GM10248 (cell line): Measurements from ENCODE around the gene LPAR3.
A peak's percentile ranks its signal among the peaks of the same experiment; 100 is the strongest.

Experiments used
- CTCF ChIA-PET: fragments of 300-600 bp; sonication (Branson Sonifier 250); formaldehyde crosslinking; extraction: SDS; loops from one replicate; lab custom pipeline; 2021; ENCODE audit warnings: antibody characterized with exemption; lab: Yijun Ruan, JAX
- POLR2A ChIA-PET: fragments of 350-650 bp; sonication (Branson Sonifier 250); formaldehyde crosslinking; extraction: SDS; loops from one replicate; lab custom pipeline; 2020; ENCODE audit warnings: antibody characterized with exemption; lab: Yijun Ruan, JAX
- DNase-seq: peaks from one replicate; pipeline ENCODE4 v3.0.0; 2012; ENCODE audit errors: extremely low spot score
- CTCF ChIP-seq: IDR thresholded peaks from 2 replicates; pipeline ENCODE4 v1.5.1; 2012; ENCODE audit warnings: mild to moderate bottlenecking, low read depth; ENCODE audit errors: extremely low read depth, missing control alignments, control extremely low read depth

Gene LPAR3

GRCh38 chr1:84892705-84893618, at the start of gene LPAR3:
TSS of gene LPAR3 (minus strand) at chr1:84893206. CDS start at chr1:84866120, 27,086 bp downstream.
- DNase-seq = no peak

GRCh38 chr1:84941843-84942242, 48.8 kb upstream of the LPAR3 start:
- POLR2A ChIA-PET = no interaction called here
- CTCF ChIA-PET = interaction anchor here (1.0 to 9.7 kb wide), 6 partner anchors 11 to 318 kb away, joined by 3 to 187 read pairs (median 35); partner anchors contain the start of gene C1orf52
- DNase-seq = no peak
- TF ChIP-seq CTCF = no peak

More at GRCh38 chr1:84892705-84893618, at the start of gene LPAR3:
- CTCF ChIA-PET = no interaction called here
- TF ChIP-seq CTCF = no peak
- POLR2A ChIA-PET = no interaction called here

- ChIA-PET CTCF (interaction anchor here (1.1 to 1.4 kb wide), 2 partner anchors 87 to 150 kb away, joined by 3 read pairs; no protein-coding TSS in a partner anchor), POLR2A (no interaction called here)
- no peak for DNase-seq
- TF ChIP-seq CTCF = no peak
These were observed 47.5 kb upstream of the LPAR3 start for GRCh38 chr1:84940481-84940880.

GRCh38 chr1:84939761-84940160, 46.8 kb upstream of the LPAR3 start:
- CTCF ChIA-PET = interaction anchor here (1.4 to 2.4 kb wide), 3 partner anchors 9 to 158 kb away, joined by 3 to 5 read pairs (median 4); no protein-coding TSS in a partner anchor
- POLR2A ChIA-PET = no interaction called here
- DNase-seq = no peak
- TF ChIP-seq CTCF = no peak

- ChIA-PET POLR2A (no interaction called here), CTCF (interaction anchor here (0.7 to 2.4 kb wide), 6 partner anchors 9 to 157 kb away, joined by 3 to 6 read pairs (median 4); no protein-coding TSS in a partner anchor)
- no peak for TF ChIP-seq CTCF
- no peak for DNase-seq
These were observed 46.1 kb upstream of the LPAR3 start for GRCh38 chr1:84939151-84939550.

GRCh38 chr1:84936116-84936810, 43.3 kb upstream of the LPAR3 start:
- POLR2A ChIA-PET = no interaction called here
- peak; percentile 35 for DNase-seq
- CTCF ChIA-PET = interaction anchor here (0.5 to 3.8 kb wide), 31 partner anchors 7 to 359 kb away, joined by 3 to 35 read pairs (median 4); no protein-coding TSS in a partner anchor
- peak; percentile 88 for TF ChIP-seq CTCF
